RWPE2 (cell line): ENCODE results near the gene CHRNA9.

Source experiments
- ATAC-seq: fragments of 200-7000 bp; cut with Tn5 transposase; 3 replicates; pipeline ENCODE4 v1.9.1; 2021; ENCODE audit warnings: low read depth
- DNase-seq: peaks from one replicate; pipeline ENCODE4 v3.0.0-alpha.2; 2020; ENCODE audit warnings: low spot score
- H3K27ac ChIP-seq: fragments of 450-650 bp; 2 replicates; pipeline ENCODE4 v1.5.1; 2017; ENCODE audit warnings: mild to moderate bottlenecking; ENCODE audit not compliant: poor library complexity, severe bottlenecking
- H3K27me3 ChIP-seq: fragments of 250-450 bp; sonication (Bioruptor Pico); 2 replicates; pipeline ENCODE4 v1.5.1; 2021; ENCODE audit warnings: mild to moderate bottlenecking, moderate library complexity; ENCODE audit not compliant: insufficient read depth, poor library complexity, severe bottlenecking
- H3K36me3 ChIP-seq: fragments of 250-450 bp; sonication (Bioruptor Pico); 2 replicates; pipeline ENCODE4 v1.5.1; 2020; ENCODE audit warnings: low read depth, mild to moderate bottlenecking, moderate library complexity
- H3K4me1 ChIP-seq: fragments of 250-450 bp; sonication (Bioruptor Pico); 2 replicates; pipeline ENCODE4 v1.5.1; 2021; ENCODE audit warnings: mild to moderate bottlenecking, moderate library complexity; ENCODE audit not compliant: insufficient read depth, poor library complexity, severe bottlenecking
- H3K4me3 ChIP-seq: fragments of 250-450 bp; sonication (Bioruptor Pico); 2 replicates; pipeline ENCODE4 v1.5.1; 2021; ENCODE audit warnings: mild to moderate bottlenecking, moderate library complexity; ENCODE audit not compliant: severe bottlenecking
- H3K9me3 ChIP-seq: fragments of 250-450 bp; sonication (Bioruptor Pico); 2 replicates; pipeline ENCODE4 v1.5.1; 2021; ENCODE audit warnings: mild to moderate bottlenecking, moderate library complexity; ENCODE audit not compliant: severe bottlenecking
- TF ChIP-seq, protein P1 (sequence below): fragments of 450-650 bp; IDR thresholded peaks from one replicate; pipeline ENCODE4 v1.5.1; 2017; ENCODE audit warnings: mild to moderate bottlenecking, moderate library complexity; ENCODE audit not compliant: poor library complexity, severe bottlenecking

CHRNA9 gene

DNA sequence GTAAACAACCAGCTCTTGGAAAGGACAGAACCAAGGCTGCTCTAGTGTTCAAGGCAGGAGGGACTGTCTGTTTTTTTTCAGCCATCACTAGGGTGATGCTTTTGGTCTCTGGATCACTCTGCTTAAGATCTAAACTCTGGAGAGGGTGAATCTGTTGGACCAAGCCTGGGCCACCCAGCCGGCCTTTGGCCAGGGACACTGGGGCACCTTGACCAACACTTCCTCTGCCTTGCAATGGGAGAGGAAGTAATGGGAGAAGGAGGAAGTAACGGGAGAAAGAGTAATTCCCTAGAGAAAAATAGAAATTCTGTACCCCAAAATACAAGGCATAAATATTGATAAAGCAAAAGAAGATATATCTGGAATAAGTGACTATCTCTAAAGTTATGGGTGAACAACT lies 12.9 kb downstream of the CHRNA9 start:
- Histone ChIP-seq H3K27me3 (no peaks in the 10 kb centered on the region), H3K4me1 (no peaks in the 10 kb centered on the region), H3K4me3 (no peak overlapping the region), H3K36me3 (no peaks in the 10 kb centered on the region), H3K27ac (no peak overlapping the region), H3K9me3 (no peaks in the 10 kb centered on the region)
- ATAC-seq = no peak
- DNase-seq = no peak
- TF ChIP-seq, protein P1, sequence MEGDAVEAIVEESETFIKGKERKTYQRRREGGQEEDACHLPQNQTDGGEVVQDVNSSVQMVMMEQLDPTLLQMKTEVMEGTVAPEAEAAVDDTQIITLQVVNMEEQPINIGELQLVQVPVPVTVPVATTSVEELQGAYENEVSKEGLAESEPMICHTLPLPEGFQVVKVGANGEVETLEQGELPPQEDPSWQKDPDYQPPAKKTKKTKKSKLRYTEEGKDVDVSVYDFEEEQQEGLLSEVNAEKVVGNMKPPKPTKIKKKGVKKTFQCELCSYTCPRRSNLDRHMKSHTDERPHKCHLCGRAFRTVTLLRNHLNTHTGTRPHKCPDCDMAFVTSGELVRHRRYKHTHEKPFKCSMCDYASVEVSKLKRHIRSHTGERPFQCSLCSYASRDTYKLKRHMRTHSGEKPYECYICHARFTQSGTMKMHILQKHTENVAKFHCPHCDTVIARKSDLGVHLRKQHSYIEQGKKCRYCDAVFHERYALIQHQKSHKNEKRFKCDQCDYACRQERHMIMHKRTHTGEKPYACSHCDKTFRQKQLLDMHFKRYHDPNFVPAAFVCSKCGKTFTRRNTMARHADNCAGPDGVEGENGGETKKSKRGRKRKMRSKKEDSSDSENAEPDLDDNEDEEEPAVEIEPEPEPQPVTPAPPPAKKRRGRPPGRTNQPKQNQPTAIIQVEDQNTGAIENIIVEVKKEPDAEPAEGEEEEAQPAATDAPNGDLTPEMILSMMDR = no peak

DNA sequence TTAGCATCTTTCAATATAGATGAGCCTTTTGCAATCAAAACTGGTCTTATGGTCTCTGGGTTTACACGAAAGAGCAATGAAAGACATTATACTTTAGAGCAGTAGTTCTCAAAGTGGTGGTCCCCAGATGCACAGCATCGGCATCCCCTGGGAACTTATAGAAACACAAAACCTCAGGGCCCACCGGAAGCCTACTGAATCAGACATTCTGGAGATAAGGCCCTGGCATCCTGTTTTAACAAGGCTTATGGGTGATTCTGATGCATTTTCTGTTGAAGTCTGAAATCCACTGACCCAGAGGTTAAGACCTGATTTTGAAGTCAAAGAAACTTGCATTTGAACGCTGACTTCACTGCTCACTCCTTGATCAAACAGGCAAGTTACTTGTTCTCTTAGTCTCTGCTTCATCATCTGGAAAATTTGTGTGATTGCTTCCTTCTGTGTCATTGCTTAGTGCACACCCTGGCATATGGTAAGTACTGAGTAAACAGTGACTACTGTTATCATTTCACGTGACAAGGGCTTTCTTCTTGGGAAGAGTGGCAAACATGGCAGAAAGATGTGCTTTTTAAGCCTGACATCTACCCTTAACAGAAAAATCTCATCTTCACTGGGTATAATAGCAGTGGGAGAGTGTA lies 14.5 kb downstream of the CHRNA9 start:
- no peaks in the 10 kb centered on the region for H3K27me3 ChIP-seq
- H3K36me3 ChIP-seq = no peaks in the 10 kb centered on the region
- H3K4me3 ChIP-seq = no peak overlapping the region
- TF ChIP-seq, protein P1 = no peak
- H3K9me3 ChIP-seq = no peaks in the 10 kb centered on the region
- ATAC-seq (no peak), DNase-seq (no peak)
- H3K27ac ChIP-seq = no peak overlapping the region
- no peaks in the 10 kb centered on the region for H3K4me1 ChIP-seq

DNA sequence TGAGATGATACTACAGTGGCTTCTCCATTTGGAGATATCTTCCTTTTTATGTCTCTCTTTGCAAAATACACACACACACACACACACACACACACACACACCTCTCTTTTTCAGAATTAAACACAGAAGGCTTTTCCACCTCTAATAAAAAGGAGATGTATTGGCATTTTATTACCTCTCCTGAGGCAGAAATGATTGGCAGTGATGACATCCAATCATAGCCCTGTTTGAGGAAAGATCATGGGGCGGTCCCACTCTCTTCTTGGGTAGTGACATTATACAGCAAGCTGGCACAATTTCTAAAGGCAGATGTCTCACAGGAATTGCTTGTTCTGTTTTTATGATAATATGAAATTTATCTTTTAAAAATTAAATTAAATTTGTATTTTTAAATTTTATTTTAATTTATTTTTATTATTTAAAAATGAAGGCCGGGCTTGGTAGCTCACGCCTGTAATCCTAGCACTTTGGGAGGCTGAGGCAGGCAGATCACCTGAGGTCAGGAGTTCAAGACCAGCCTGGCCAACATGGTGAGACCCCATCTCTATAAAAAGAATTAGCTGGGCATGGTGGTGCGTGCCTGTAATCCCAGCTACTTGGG lies 15.6 kb downstream of the CHRNA9 start:
- no peaks in the 10 kb centered on the region for H3K36me3 ChIP-seq
- no peak overlapping the region for H3K27ac ChIP-seq
- no peaks in the 10 kb centered on the region for H3K4me1 ChIP-seq
- H3K27me3 ChIP-seq = no peaks in the 10 kb centered on the region
- no peak for ATAC-seq
- TF ChIP-seq, protein P1 = no peak
- H3K4me3 ChIP-seq = no peak overlapping the region
- H3K9me3 ChIP-seq = no peaks in the 10 kb centered on the region
- no peak for DNase-seq

DNA sequence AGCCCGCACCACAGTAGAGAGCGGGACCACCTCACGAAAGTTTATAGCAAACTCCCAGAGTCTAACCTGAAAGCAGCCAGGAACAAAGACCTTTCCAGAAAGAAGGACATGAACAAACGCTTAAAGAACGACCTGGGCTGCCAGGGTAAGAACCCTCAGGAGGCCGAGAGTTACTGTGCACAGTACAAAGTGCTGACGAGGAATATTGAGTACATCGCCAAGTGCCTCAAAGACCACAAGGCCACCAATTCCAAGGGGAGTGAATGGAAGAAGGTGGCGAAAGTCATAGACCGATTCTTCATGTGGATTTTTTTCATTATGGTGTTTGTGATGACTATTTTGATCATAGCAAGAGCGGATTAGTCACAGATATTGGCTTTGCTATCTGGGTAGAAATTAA lies 19.0 kb downstream of the CHRNA9 start:
- ATAC-seq (no peak), DNase-seq (no peak)
- Histone ChIP-seq H3K4me3 (no peak overlapping the region), H3K4me1 (no peaks in the 10 kb centered on the region), H3K36me3 (no peaks in the 10 kb centered on the region), H3K27ac (no peak overlapping the region), H3K27me3 (no peaks in the 10 kb centered on the region), H3K9me3 (no peaks in the 10 kb centered on the region)
- TF ChIP-seq, protein P1 = no peak

DNA sequence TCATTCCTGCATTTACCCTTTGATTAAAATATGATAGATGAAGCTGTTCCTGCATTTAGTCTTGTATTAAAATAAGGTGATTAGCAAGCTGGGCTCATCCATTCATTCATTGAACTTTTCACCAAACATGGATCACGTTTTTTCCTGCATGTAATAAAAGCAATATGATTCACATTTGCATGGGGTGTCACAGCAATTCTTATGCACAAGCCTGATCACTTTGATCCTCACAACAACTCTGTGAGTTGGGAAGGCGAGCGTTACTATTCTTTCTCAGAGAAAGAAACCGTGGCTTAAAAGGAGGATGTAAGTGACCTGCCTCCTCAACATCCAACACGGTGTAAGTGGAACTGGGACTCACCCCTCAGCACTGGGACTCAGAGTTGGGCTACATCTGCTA lies 20.0 kb downstream of the CHRNA9 start:
- DNase-seq (no peak), ATAC-seq (no peak)
- Histone ChIP-seq H3K27me3 (no peaks in the 10 kb centered on the region), H3K4me1 (no peaks in the 10 kb centered on the region), H3K4me3 (no peak overlapping the region), H3K27ac (no peak overlapping the region), H3K9me3 (no peaks in the 10 kb centered on the region), H3K36me3 (no peaks in the 10 kb centered on the region)
- TF ChIP-seq, protein P1 = no peak
